Endothelial cell of umbilical vein (primary cell): ENCODE measurements around the gene BACE1-AS. TPM values are rescaled to one million over a fixed set of nuclear protein-coding genes. Genes with fewer than 3 reads are reported as not detected.

Source experiments
- BruUV-seq: library from RNA; stranded (reverse); fragments of 400-500 nt; replicated peaks from 2 replicates; lab custom pipeline; 2021; lab: Mats Ljungman, UMichigan
- CTCF ChIA-PET: fragments of 300-600, 350-600 bp; sonication (Branson Sonifier 250); formaldehyde crosslinking; loops from one replicate; lab custom pipeline; 2021; ENCODE audit warnings: antibody characterized with exemption, inconsistent platforms; lab: Charles Lee
- POLR2A ChIA-PET: fragments of 300-600, 350-600 bp; sonication (Branson Sonifier 250); formaldehyde crosslinking; loops from one replicate; lab custom pipeline; 2021; ENCODE audit warnings: antibody characterized with exemption, inconsistent platforms; lab: Charles Lee
- DNase-seq: peaks from one replicate; pipeline ENCODE4 v3.0.0-alpha.2; 2011; ENCODE audit warnings: low read depth, low spot score
- FAIRE-seq: peaks from 2 replicates; lab custom pipeline; 2011; peaks lifted over from hg19 to GRCh38; lab: Jason Lieb, UNC
- H2AFZ ChIP-seq: 2 replicates; pipeline ENCODE4 v1.6.0; 2012; ENCODE audit warnings: low read depth, low read length, control low read depth, inconsistent platforms
- H3K27ac ChIP-seq: 2 replicates; pipeline ENCODE4 v1.5.1; 2011; ENCODE audit warnings: low read depth, mild to moderate bottlenecking, control low read depth, low read length, moderate library complexity; ENCODE audit not compliant: insufficient read depth
- H3K27me3 ChIP-seq, 2 experiments: 2 replicates each; pipeline versions ENCODE4 v1.6.0 to v1.6.1; 2011; ENCODE audit warnings: low read length in 2 of 2, mixed read lengths in 1 of 2; ENCODE audit not compliant: control insufficient read depth in 2 of 2, insufficient read depth in 2 of 2
- H3K36me3 ChIP-seq, 2 experiments: 2 replicates in 1 of 2; 3 replicates in 1 of 2; pipeline ENCODE4 v1.5.1; 2011; ENCODE audit warnings: low read length in 2 of 2, mild to moderate bottlenecking in 1 of 2, moderate library complexity in 1 of 2; ENCODE audit not compliant: control insufficient read depth in 2 of 2, insufficient read depth in 2 of 2; ENCODE audit errors: extremely low read depth in 1 of 2
- H3K4me1 ChIP-seq: 3 replicates; pipeline ENCODE4 v1.5.1; 2011; ENCODE audit warnings: mild to moderate bottlenecking, low read length; ENCODE audit not compliant: control insufficient read depth, insufficient read depth; ENCODE audit errors: extremely low read depth
- H3K4me2 ChIP-seq: 2 replicates; pipeline ENCODE4 v1.6.1; 2011; ENCODE audit warnings: low read length, control low read depth, mixed read lengths; ENCODE audit not compliant: insufficient read depth
- H3K4me3 ChIP-seq, 3 experiments: fragments of 200-600 bp in 1 of 3; sonication (generic), shearing (Covaris generic) in 1 of 3; replicated peaks in 1 of 3; 2 replicates each; pipeline ENCODE4 v1.5.1; 2011 to 2016; ENCODE audit warnings: control low read depth in 3 of 3, low read length in 3 of 3, mild to moderate bottlenecking in 2 of 3, inconsistent platforms in 1 of 3, low read depth in 1 of 3, moderate library complexity in 1 of 3; ENCODE audit not compliant: insufficient read depth in 1 of 3
- H3K79me2 ChIP-seq: 2 replicates; pipeline ENCODE4 v1.6.0; 2012; ENCODE audit warnings: low read length, inconsistent platforms; ENCODE audit not compliant: control insufficient read depth, insufficient read depth
- H3K9ac ChIP-seq: replicated peaks from 2 replicates; pipeline ENCODE3; 2011; ENCODE audit warnings: low read length, control low read depth; ENCODE audit not compliant: insufficient read depth; ENCODE audit errors: extremely low read depth
- H3K9me1 ChIP-seq: replicated peaks from 3 replicates; pipeline ENCODE4 v1.6.0; 2011; ENCODE audit warnings: mild to moderate bottlenecking, low read length; ENCODE audit not compliant: control insufficient read depth, insufficient read depth; ENCODE audit errors: extremely low read depth
- H3K9me3 ChIP-seq: replicated peaks from 2 replicates; pipeline ENCODE4 v1.5.1; 2012; ENCODE audit warnings: low read length, inconsistent platforms; ENCODE audit not compliant: control insufficient read depth, insufficient read depth
- H4K20me1 ChIP-seq: replicated peaks from 2 replicates; pipeline ENCODE3; 2011; ENCODE audit warnings: mild to moderate bottlenecking, low read length; ENCODE audit not compliant: control insufficient read depth, insufficient read depth; ENCODE audit errors: extremely low read depth
- CTCF ChIP-seq, 2 donors: IDR thresholded peaks; 1 replicate in 1 of 2; 2 replicates in 1 of 2; pipeline ENCODE4 v1.5.1; 2011; ENCODE audit warnings: low read length in 2 of 2, mild to moderate bottlenecking in 2 of 2, moderate library complexity in 2 of 2, control low read depth in 1 of 2, inconsistent platforms in 1 of 2, low read depth in 1 of 2; ENCODE audit not compliant: insufficient read depth in 1 of 2; ENCODE audit errors: extremely low read depth in 1 of 2
- EZH2 ChIP-seq: IDR thresholded peaks from 2 replicates; pipeline ENCODE4 v1.6.1; 2012; ENCODE audit warnings: borderline replicate concordance, low read depth, mild to moderate bottlenecking, moderate library complexity, low read length, inconsistent platforms; ENCODE audit not compliant: severe bottlenecking
- FOS ChIP-seq: IDR thresholded peaks from 2 replicates; pipeline ENCODE4 v1.6.1; 2011; ENCODE audit warnings: mild to moderate bottlenecking, low read length, moderate library complexity, borderline replicate concordance; ENCODE audit not compliant: insufficient read depth
- GATA2 ChIP-seq: IDR thresholded peaks from 2 replicates; pipeline ENCODE4 v1.7.0; 2011; ENCODE audit warnings: low read depth, mild to moderate bottlenecking, moderate library complexity, mixed read lengths, low read length; ENCODE audit not compliant: insufficient read length, insufficient read depth
- JUN ChIP-seq: IDR thresholded peaks from 2 replicates; pipeline ENCODE4 v1.6.1; 2011; ENCODE audit warnings: borderline replicate concordance, low read depth; ENCODE audit not compliant: insufficient read length, insufficient read depth
- MAX ChIP-seq: IDR thresholded peaks from 2 replicates; pipeline ENCODE4 v1.6.1; 2011; ENCODE audit not compliant: insufficient read depth, insufficient read length
- MYC ChIP-seq: IDR thresholded peaks from one replicate; pipeline ENCODE4 v1.6.1; 2011; ENCODE audit warnings: mild to moderate bottlenecking, low read depth, low read length
- POLR2A ChIP-seq: IDR thresholded peaks from 2 replicates; pipeline ENCODE4 v1.6.1; 2012; ENCODE audit warnings: low read depth, mild to moderate bottlenecking, control low read depth, low read length
- POLR2AphosphoS5 ChIP-seq: IDR thresholded peaks from 2 replicates; pipeline ENCODE4 v1.6.1; 2012; ENCODE audit warnings: low read depth, mild to moderate bottlenecking, control low read depth, low read length, moderate library complexity; ENCODE audit not compliant: insufficient read depth
- dilution Hi-C: fragments of 300-500 bp; cut with MboI; formaldehyde crosslinking; loops from one replicate; pipeline ENCODE4 v1.15.0; 2019; ENCODE audit warnings: low sequenced_read_pairs; ENCODE audit not compliant: extremely low pct_ligation_motif_present
- intact Hi-C: fragments of 100-400 bp; cut with micrococcal nuclease; formaldehyde crosslinking; loops from one replicate; pipeline ENCODE4 v1.10.0; 2022
- polyA plus RNA-seq, 4 experiments: library from polyadenylated mRNA; depleted of rRNA in 3 of 4; stranded (reverse) in 3 of 4; unstranded in 1 of 4; fragments of >200 nt; gene quantifications; 2 replicates each; pipeline versions ENCODE4 v1.2.1 to v1.2.3, GENCODE V29; 2011 to 2012; ENCODE audit warnings: missing spikeins in 1 of 4
- total RNA-seq: library from RNA; stranded (reverse); gene quantifications from 2 replicates; pipeline ENCODE4 v1.2.3, GENCODE V29; 2021

Gene BACE1-AS
- total and polyA plus RNA-seq, 2 donors (not counting 3 experiments of a cell fraction or from before 2014, with no cell fraction given), result 7.6 to 8.1 TPM

- Histone ChIP-seq H3K4me2 (no peak overlapping the region), H4K20me1 (no peaks in the 10 kb centered on the region), H3K27ac (no peak overlapping the region), H2AFZ (no peak overlapping the region), H3K9ac (no peak overlapping the region), H3K4me3 (no peak overlapping the region), H3K36me3 (peaks cover 0 to 2% of the 10 kb centered on the region in 2 experiments), H3K9me3 (no peaks in the 10 kb centered on the region), H3K79me2 (no peaks in the 10 kb centered on the region), H3K27me3 (no peaks in the 10 kb centered on the region), H3K4me1 (no peaks in the 10 kb centered on the region), H3K9me1 (no peaks in the 10 kb centered on the region)
- ChIA-PET CTCF (interaction anchor here (1.2 kb wide), 1 partner anchor 24 kb away, joined by 3 read pairs; the partner anchor contains the start of gene CEP164), POLR2A (no interaction called here)
- no peak for DNase-seq
- intact Hi-C loops (no loop called here), dilution Hi-C loops (no loop called here)
- FAIRE-seq, result no peak
- TF ChIP-seq POLR2AphosphoS5, result no peak
- TF ChIP-seq JUN, result no peak
- no peak for TF ChIP-seq MYC
- no peak for TF ChIP-seq GATA2
- TF ChIP-seq FOS, result no peak
- TF ChIP-seq MAX, result no peak
- TF ChIP-seq POLR2A, result no peak
- TF ChIP-seq EZH2, result no peak
- no peak for TF ChIP-seq CTCF (IDR thresholded peaks at IDR 0.05; ENCODE audit: extremely low read depth in 1 of 2, insufficient read depth in 1 of 2, low read depth in 1 of 2, low read length in 2 of 2)
- no TSS peak for BruUV-seq
These were observed 12.6 kb downstream of the BACE1-AS start for GRCh38 chr11:117303646-117304315.
